Lung microvascular endothelial cell (primary cell): Measurements from ENCODE around the gene TEX36. TPM values are rescaled to one million over a fixed set of nuclear protein-coding genes. Genes with fewer than 3 reads are reported as not detected.
"Not testable (repeated sequence)": the region's sequence is repeated elsewhere in the genome, so short reads cannot be mapped to it uniquely, and the experiment has no call there.

Source experiments
- DNase-seq, 2 donors: peaks; one replicate each; pipeline versions ENCODE4 v3.0.0 to v3.0.0-alpha.2; 2010; ENCODE audit warnings: low read depth in 2 of 2
- total RNA-seq: library from RNA; depleted of rRNA; stranded (reverse); fragments of >200 nt; gene quantifications from 2 replicates; pipeline ENCODE4 v1.2.1, GENCODE V29; 2014

The TEX36 gene
- total RNA-seq, 1 donor from 2014 or later = not detected

GRCh38 chr10:125692601-125693523, 9.9 kb upstream of the TEX36 start:
- no peak for DNase-seq

DNA sequence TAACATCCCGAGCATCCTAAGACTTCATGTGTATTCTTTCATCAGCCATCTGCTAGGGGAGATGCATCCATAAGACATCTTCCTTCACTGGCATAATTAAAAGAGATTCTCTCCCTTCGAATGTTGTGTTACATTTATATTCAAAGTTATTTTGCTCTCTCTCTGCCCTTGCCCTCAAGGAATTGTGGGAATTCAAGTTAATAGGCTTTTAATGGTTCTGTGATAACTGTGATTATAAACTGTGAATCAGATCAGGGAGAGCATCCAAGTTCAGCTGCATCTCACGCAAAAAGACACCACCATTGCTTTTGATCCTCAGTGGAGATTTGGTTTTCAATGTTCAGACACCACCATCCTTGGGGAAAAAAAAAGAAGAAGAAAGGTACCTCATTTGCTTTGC, 9.2 kb upstream of the TEX36 start:
- no peak for DNase-seq

DNA sequence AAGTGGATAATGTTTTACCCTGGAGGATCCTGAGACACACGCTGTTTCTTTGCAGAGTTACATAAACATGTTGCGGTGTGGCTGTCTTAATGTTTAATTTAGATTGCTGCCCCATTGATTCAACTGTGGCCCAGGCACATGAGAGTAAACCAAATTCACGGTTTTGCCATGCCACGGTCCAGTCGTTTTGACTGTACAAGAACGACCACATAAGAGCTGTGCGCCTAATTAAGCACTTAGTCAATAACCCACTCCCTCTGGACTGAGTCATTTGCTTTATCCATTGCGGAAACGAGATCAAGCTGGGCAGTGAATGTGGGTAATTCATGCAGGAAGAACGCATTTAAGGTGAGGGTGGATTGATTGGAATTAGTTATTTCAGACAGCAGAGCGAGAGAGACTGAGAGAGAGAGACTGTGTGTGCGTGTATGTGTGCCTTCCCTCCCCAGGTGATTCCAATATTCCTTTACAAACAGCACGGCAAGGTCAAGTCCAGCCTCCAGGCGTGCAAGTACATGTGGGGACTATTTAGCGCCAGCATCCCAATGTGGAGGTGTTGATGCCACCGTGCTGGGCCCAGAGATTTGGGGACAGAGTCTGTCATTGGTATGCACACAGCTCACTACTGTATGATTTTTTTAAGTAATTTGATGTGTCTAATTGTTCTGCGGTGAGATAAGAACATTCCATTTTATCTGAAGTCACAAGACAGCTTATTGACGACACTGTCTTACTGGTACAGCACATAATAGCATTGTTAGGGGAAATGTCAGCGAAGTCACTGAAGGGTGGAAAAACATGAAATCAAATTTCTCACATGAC, 8.4 kb upstream of the TEX36 start:
- DNase-seq = peak in 1 of 2 donors; percentile 14

DNA sequence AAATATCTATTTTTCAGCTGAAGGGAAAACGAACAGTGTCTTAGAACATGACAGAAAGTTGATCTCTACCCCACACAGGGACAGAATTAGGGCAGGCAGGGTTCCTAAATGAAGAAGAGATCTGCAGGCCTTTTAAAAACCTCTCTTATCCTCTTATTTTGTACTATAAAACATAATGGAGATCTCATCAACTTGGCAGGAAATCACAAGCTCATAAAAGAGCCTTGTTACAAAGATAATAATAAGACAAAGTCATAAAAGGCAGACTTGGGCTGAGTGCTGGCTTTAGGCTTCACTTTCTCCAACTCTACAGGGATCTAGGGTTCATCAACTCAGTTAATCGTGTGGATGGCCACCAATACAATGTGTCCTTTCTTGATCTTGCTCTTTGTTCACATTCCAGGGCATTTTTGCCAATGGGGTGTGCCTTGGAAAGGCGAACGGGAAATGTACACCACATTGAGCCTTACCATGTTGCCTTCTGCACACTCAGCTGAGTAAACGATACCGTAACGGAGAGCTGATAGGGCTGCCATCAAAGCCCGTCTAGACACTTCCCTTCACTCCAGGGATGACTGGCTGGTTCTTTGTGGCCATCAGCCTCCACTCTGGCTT, 7.1 kb upstream of the TEX36 start:
- no peak for DNase-seq

DNA sequence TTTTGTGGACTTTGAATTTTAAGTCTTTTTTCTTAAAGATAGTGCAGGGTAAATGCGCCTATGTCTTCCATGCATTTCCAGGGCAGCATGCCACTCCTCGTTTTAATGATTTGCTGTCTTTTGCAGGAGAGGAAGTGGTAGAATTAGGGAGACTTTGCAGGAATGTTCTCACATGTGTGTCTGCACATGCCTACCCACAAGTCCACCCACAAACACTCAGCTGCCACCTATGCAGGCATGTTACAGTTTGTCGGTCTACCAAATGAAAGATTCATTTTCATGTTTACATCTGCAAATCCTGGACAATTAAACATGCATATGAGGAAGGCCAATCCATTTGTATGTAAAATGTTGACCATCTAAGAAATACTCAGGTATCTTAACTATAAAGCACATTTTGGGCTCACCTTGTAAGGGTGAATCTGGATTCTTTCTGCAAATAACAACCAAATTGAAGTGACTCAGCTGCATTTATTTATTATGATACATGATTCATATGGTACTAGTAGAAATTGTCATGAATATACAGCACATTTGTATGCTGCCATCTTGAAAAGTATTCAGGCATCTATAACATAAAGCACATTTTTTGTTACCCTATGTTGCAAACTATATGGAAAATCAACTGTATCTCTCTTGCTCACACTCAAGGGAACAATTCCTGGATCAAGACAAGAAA, 4.7 kb upstream of the TEX36 start:
- no peak for DNase-seq

DNA sequence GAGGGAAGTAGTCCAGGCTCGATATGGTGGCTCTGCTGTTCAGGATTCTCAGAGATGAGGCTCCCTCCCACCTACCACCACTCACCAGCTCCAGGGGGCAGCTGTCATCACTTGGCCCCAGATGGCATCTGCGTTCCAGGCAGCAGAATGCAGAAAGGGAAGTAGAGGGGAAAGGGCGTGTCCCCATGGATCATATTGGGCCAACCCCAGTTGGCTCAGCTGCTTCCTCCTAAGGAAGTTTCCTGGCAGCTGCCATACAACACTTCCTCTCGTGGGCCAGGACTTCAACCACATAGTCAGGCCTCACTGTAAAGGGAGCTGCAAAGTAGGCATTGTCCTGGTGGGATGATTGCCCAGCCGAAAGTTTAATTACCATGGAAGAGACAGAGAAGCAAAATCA, 1.6 kb upstream of the TEX36 start:
- peak in 1 of 2 donors; percentile 65 for DNase-seq

- no peak for DNase-seq
Observed at GRCh38 chr10:125683821-125684220, 858 bp upstream of the TEX36 start.

- peak; percentile 66 to 68 for DNase-seq
Observed at GRCh38 chr10:125679436-125679835, 3.5 kb downstream of the TEX36 start.

GRCh38 chr10:125672884-125673283, 10.1 kb downstream of the TEX36 start:
- no peak for DNase-seq

- no peak for DNase-seq
Observed at GRCh38 chr10:125662584-125662983, 20.4 kb downstream of the TEX36 start.

GRCh38 chr10:125661941-125662515, 20.9 kb downstream of the TEX36 start:
- no peak for DNase-seq

DNA sequence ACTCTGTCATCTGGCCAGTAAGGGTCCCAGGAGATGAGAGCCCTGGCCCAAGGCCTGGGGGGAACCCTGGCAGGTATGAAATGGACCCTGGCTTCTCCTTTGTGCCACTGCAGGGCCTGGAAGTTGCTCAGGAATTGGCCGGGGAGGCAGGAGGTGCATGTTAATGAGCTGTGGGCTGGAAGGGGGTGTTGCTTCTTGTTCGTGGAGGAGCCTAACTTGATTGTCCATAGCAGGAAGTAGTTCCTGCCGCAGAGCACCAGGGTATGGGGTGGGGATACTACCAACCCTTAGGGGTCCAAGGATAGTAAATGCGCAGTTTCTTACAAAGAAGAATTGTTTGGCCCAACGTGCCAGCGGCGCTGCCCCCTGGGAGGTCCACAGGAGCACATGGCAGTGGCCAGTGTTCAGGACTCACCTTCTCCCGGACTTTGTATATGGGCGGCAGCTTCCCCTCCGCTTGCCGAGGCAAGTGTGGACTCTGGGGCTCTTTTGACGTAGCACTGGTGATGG, 21.5 kb downstream of the TEX36 start:
- no peak for DNase-seq

GRCh38 chr10:125659071-125659470, 23.9 kb downstream of the TEX36 start:
- no peak for DNase-seq

DNA sequence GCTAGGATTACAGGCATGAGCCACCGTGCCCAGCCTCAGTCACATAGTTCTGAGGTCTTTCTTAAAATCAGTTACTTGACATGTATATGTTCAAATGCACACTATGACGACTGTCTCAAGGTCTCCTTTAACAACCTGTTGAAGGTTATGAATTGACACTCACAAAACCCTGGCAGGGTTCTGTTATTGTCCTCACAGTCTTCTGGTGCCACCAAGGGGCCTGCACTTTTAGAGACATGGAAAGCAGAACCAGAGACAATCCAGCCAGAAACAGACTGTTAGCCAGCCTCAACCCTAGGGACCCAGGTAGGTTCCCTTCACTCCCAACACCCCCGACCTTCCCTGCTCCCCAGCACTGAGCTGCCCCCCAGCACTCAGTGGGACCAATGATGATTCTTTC, 26.4 kb downstream of the TEX36 start:
- no peak for DNase-seq

GRCh38 chr10:125653113-125653512, 29.9 kb downstream of the TEX36 start:
- DNase-seq = not testable (repeated sequence)

GRCh38 chr10:125646311-125646710, 36.7 kb downstream of the TEX36 start:
- DNase-seq = no peak

GRCh38 chr10:125641398-125641797, 41.6 kb downstream of the TEX36 start:
- no peak for DNase-seq

GRCh38 chr10:125640653-125641052, 42.3 kb downstream of the TEX36 start:
- no peak for DNase-seq

DNA sequence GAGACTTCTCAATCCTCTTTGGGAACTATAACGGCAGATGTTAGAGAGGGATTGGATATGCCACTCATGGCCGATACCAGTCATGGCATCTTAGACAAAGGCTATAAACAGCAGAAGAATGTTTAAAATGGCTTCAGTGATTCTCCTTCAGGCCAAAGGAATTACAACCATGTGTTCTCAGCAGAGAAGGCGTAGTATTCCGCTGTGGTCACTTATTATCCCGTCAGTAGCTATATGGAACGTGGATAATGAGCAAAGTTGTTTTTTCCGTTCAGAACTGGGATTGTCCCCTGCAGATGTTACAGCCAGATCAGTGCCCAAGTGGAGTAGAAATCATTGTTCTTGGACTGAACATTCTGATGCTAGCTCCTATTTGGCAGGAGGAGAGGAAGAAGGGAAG, 43.1 kb downstream of the TEX36 start:
- peak in 1 of 2 donors; percentile 13 for DNase-seq

DNA sequence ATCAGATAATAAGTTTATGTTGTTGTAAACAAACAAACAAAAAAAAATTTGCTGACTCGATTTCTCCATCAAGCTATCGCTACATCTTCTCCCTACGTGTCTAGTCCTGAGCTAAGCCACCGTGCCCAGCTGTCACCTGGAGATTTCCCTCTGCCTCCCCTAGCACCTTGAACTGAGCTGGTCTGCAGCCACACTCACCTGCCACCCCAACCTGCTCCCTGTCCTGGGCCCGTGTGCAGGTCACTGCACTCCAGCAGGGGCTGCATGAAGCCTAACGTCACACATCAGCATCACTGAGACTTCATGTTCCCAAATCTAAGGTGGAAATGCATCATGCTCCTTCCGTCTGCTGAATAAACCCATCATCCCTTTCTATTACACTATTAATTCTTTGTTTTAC, 44.4 kb downstream of the TEX36 start:
- DNase-seq = no peak

GRCh38 chr10:125637496-125637895, 45.5 kb downstream of the TEX36 start:
- no peak for DNase-seq
